Measurements from ENCODE around the gene MT2A.

MT2A gene

GRCh38 chr16:56571525-56571924, 36.9 kb upstream of the MT2A start:
- H3K36me3 ChIP-seq (ENCODE audit: insufficient read depth, low read length): no peaks in the 10 kb centered on the region
- H3K9me2 ChIP-seq (ENCODE audit: low read depth, low read length): no peaks in the 10 kb centered on the region
- H3K27me3 ChIP-seq (ENCODE audit: insufficient read depth, low read length): no peaks in the 10 kb centered on the region; the same call in 1 of the 2 replicates
- no peaks in the 10 kb centered on the region for H4K20me1 ChIP-seq (ENCODE audit: insufficient read depth, low read length)
- H3K4me2 ChIP-seq (ENCODE audit: low read length): no peak overlapping the region
- no peak overlapping the region for H3K27ac ChIP-seq (ENCODE audit: low read depth, low read length, poor library complexity, severe bottlenecking)
- no peaks in the 10 kb centered on the region for H3K79me2 ChIP-seq (ENCODE audit: insufficient read depth, low read length)
- H3K4me3 ChIP-seq (ENCODE audit: low read depth, low read length, poor library complexity, severe bottlenecking): no peak overlapping the region
- H3K9ac ChIP-seq (ENCODE audit: low read length): no peak overlapping the region
- H3K4me1 ChIP-seq (ENCODE audit: insufficient read depth, low read length, severe bottlenecking): no peaks in the 10 kb centered on the region
- H3F3A ChIP-seq (ENCODE audit: insufficient read depth, low read length): no peaks in the 10 kb centered on the region; the same call in 1 of the 2 replicates
- TF ChIP-seq EZH2 (IDR thresholded peaks at IDR 0.05; ENCODE audit: borderline replicate concordance, low read length): no peak
- TF ChIP-seq CTCF (IDR thresholded peaks at IDR 0.05; ENCODE audit: low read length): no peak
- no peaks in the 10 kb centered on the region for H3K9me3 ChIP-seq (ENCODE audit: low read length)
- H2AFZ ChIP-seq (ENCODE audit: low read length): no peak overlapping the region

GRCh38 chr16:56574625-56575024, 33.8 kb upstream of the MT2A start:
- H3K27ac ChIP-seq (ENCODE audit: low read depth, low read length, poor library complexity, severe bottlenecking): no peak overlapping the region
- no peak overlapping the region for H3K4me3 ChIP-seq (ENCODE audit: low read depth, low read length, poor library complexity, severe bottlenecking)
- no peak overlapping the region for H3K4me2 ChIP-seq (ENCODE audit: low read length)
- H2AFZ ChIP-seq (ENCODE audit: low read length): no peak overlapping the region
- H3K9me3 ChIP-seq (ENCODE audit: low read length): no peaks in the 10 kb centered on the region
- H3K9me2 ChIP-seq (ENCODE audit: low read depth, low read length): no peaks in the 10 kb centered on the region
- H3K79me2 ChIP-seq (ENCODE audit: insufficient read depth, low read length): no peaks in the 10 kb centered on the region
- H3K9ac ChIP-seq (ENCODE audit: low read length): no peak overlapping the region
- no peak for TF ChIP-seq EZH2 (IDR thresholded peaks at IDR 0.05; ENCODE audit: borderline replicate concordance, low read length)
- TF ChIP-seq CTCF (IDR thresholded peaks at IDR 0.05; ENCODE audit: low read length): no peak
- no peaks in the 10 kb centered on the region for H4K20me1 ChIP-seq (ENCODE audit: insufficient read depth, low read length)
- H3F3A ChIP-seq (ENCODE audit: insufficient read depth, low read length): peaks cover 5% of the 10 kb centered on the region; the same call in 1 of the 2 replicates
- no peaks in the 10 kb centered on the region; the same call in 1 of the 2 replicates for H3K27me3 ChIP-seq (ENCODE audit: insufficient read depth, low read length)
- no peaks in the 10 kb centered on the region for H3K4me1 ChIP-seq (ENCODE audit: insufficient read depth, low read length, severe bottlenecking)
- H3K36me3 ChIP-seq (ENCODE audit: insufficient read depth, low read length): no peaks in the 10 kb centered on the region

- Histone ChIP-seq H3K4me1 (ENCODE audit: insufficient read depth, low read length, severe bottlenecking) (no peaks in the 10 kb centered on the region), H3K36me3 (ENCODE audit: insufficient read depth, low read length) (no peaks in the 10 kb centered on the region), H3K9me3 (ENCODE audit: low read length) (no peaks in the 10 kb centered on the region), H3K4me2 (ENCODE audit: low read length) (no peak overlapping the region), H3K9me2 (ENCODE audit: low read depth, low read length) (no peaks in the 10 kb centered on the region), H3K27ac (ENCODE audit: low read depth, low read length, poor library complexity, severe bottlenecking) (no peak overlapping the region), H3K79me2 (ENCODE audit: insufficient read depth, low read length) (no peaks in the 10 kb centered on the region), H3K9ac (ENCODE audit: low read length) (no peak overlapping the region), H3F3A (ENCODE audit: insufficient read depth, low read length) (peaks cover 5% of the 10 kb centered on the region; the same call in 1 of the 2 replicates), H3K4me3 (ENCODE audit: low read depth, low read length, poor library complexity, severe bottlenecking) (no peak overlapping the region), H3K27me3 (ENCODE audit: insufficient read depth, low read length) (no peaks in the 10 kb centered on the region; the same call in 1 of the 2 replicates), H2AFZ (ENCODE audit: low read length) (no peak overlapping the region), H4K20me1 (ENCODE audit: insufficient read depth, low read length) (no peaks in the 10 kb centered on the region)
- TF ChIP-seq EZH2 (IDR thresholded peaks at IDR 0.05; ENCODE audit: borderline replicate concordance, low read length) (no peak), CTCF (IDR thresholded peaks at IDR 0.05; ENCODE audit: low read length) (peak; percentile 86)
These were observed 31.6 kb upstream of the MT2A start for GRCh38 chr16:56576585-56577299.
